Subcutaneous abdominal adipose tissue (tissue), 5 donors: ENCODE data around the gene DNAH11.
"Not testable (repeated sequence)": the region's sequence is repeated elsewhere in the genome, so short reads cannot be mapped to it uniquely, and the experiment has no call there.

Experiments
- H3K27ac ChIP-seq: one replicate; pipeline ENCODE4 v1.7.0; 2013; ENCODE audit warnings: low read depth, mild to moderate bottlenecking, inconsistent platforms, low read length, moderate library complexity
- H3K27me3 ChIP-seq, 5 donors: one replicate each; pipeline ENCODE4 v1.7.0; 2013; ENCODE audit warnings: low read length in 5 of 5, inconsistent platforms in 1 of 5; ENCODE audit not compliant: control insufficient read depth in 5 of 5, insufficient read depth in 4 of 5
- H3K36me3 ChIP-seq, 5 donors: one replicate each; pipeline ENCODE4 v1.7.0; 2013; ENCODE audit warnings: low read length in 5 of 5; ENCODE audit not compliant: control insufficient read depth in 5 of 5, insufficient read depth in 5 of 5
- H3K4me1 ChIP-seq, 5 donors: one replicate each; pipeline ENCODE4 v1.7.0; 2013; ENCODE audit warnings: low read length in 5 of 5, mild to moderate bottlenecking in 3 of 5, moderate library complexity in 1 of 5; ENCODE audit not compliant: control insufficient read depth in 5 of 5, insufficient read depth in 5 of 5
- H3K4me3 ChIP-seq, 5 donors: one replicate each; pipeline ENCODE4 v1.7.0; 2013; ENCODE audit warnings: low read length in 5 of 5, low read depth in 1 of 5
- H3K9ac ChIP-seq, 5 donors: one replicate each; pipeline ENCODE4 v1.7.0; 2013; ENCODE audit warnings: low read length in 5 of 5, mild to moderate bottlenecking in 4 of 5, moderate library complexity in 3 of 5
- H3K9me3 ChIP-seq, 5 donors: one replicate each; pipeline ENCODE4 v1.7.0; 2013; ENCODE audit warnings: low read length in 5 of 5; ENCODE audit not compliant: control insufficient read depth in 5 of 5
- donor health status: healthy.
- donor health status: healthy.
- donor health status: healthy.
- donor health status: healthy.
- donor health status: healthy.

The DNAH11 gene

GRCh38 chr7:21923658-21924057 is 380.8 kb downstream of the DNAH11 start:
- Histone ChIP-seq H3K27me3 (no peaks in the 10 kb centered on the region), H3K36me3 (peaks cover 0 to 2% (median 0%) of the 10 kb centered on the region in 5 donors), H3K9ac (no peak overlapping the region), H3K4me3 (no peak overlapping the region), H3K4me1 (peaks cover 0 to 6% (median 0%) of the 10 kb centered on the region in 5 donors), H3K9me3 (no peaks in the 10 kb centered on the region), H3K27ac (no peak overlapping the region)

- no peak overlapping the region for H3K9ac ChIP-seq
These were observed 383.6 kb downstream of the DNAH11 start for GRCh38 chr7:21926448-21926847.

GRCh38 chr7:21927693-21928092 is 384.9 kb downstream of the DNAH11 start:
- no peak overlapping the region for H3K9ac ChIP-seq
- H3K27ac ChIP-seq: no peak overlapping the region
- H3K4me3 ChIP-seq: no peak overlapping the region
- no peaks in the 10 kb centered on the region for H3K27me3 ChIP-seq
- H3K36me3 ChIP-seq: peaks cover 0 to 2% (median 0%) of the 10 kb centered on the region in 5 donors
- peaks cover 0 to 6% (median 0%) of the 10 kb centered on the region in 5 donors for H3K4me1 ChIP-seq
- H3K9me3 ChIP-seq: no peaks in the 10 kb centered on the region

More at GRCh38 chr7:21926448-21926847, 383.6 kb downstream of the DNAH11 start:
- Histone ChIP-seq H3K4me1 (peaks cover 0 to 6% (median 0%) of the 10 kb centered on the region in 5 donors), H3K36me3 (peaks cover 0 to 2% (median 0%) of the 10 kb centered on the region in 5 donors), H3K27ac (no peak overlapping the region), H3K9me3 (no peaks in the 10 kb centered on the region), H3K27me3 (no peaks in the 10 kb centered on the region), H3K4me3 (no peak overlapping the region)

GRCh38 chr7:21933293-21933692 is 390.5 kb downstream of the DNAH11 start:
- H3K36me3 ChIP-seq, H3K27me3 ChIP-seq, H3K9ac ChIP-seq, H3K4me3 ChIP-seq, H3K4me1 ChIP-seq, H3K27ac ChIP-seq, H3K9me3 ChIP-seq: not testable (repeated sequence)

GRCh38 chr7:21934808-21935207 is 392.0 kb downstream of the DNAH11 start:
- H3K27ac ChIP-seq: no peak overlapping the region
- H3K9me3 ChIP-seq: peaks cover 0 to 4% (median 0%) of the 10 kb centered on the region in 5 donors
- H3K4me3 ChIP-seq: no peak overlapping the region
- H3K4me1 ChIP-seq: peaks cover 0 to 5% (median 0%) of the 10 kb centered on the region in 5 donors
- no peaks in the 10 kb centered on the region for H3K27me3 ChIP-seq
- H3K9ac ChIP-seq: no peak overlapping the region
- peaks cover 0 to 5% (median 0%) of the 10 kb centered on the region in 5 donors for H3K36me3 ChIP-seq

GRCh38 chr7:21938463-21938862 is 395.6 kb downstream of the DNAH11 start:
- Histone ChIP-seq H3K9me3 (peaks cover 0 to 4% (median 0%) of the 10 kb centered on the region in 5 donors), H3K4me1 (peaks cover 0 to 5% (median 4%) of the 10 kb centered on the region in 5 donors), H3K27ac (no peak overlapping the region)

GRCh38 chr7:21939136-21939857 is 396.5 kb downstream of the DNAH11 start:
- no peak overlapping the region for H3K4me3 ChIP-seq
- peaks cover 0 to 5% (median 0%) of the 10 kb centered on the region in 5 donors for H3K36me3 ChIP-seq
- no peaks in the 10 kb centered on the region for H3K27me3 ChIP-seq
- H3K4me1 ChIP-seq: peaks cover 0 to 6% (median 5%) of the 10 kb centered on the region in 5 donors
- no peak overlapping the region for H3K9ac ChIP-seq
- H3K27ac ChIP-seq: no peak overlapping the region
- peaks cover 0 to 4% (median 0%) of the 10 kb centered on the region in 5 donors for H3K9me3 ChIP-seq

More at GRCh38 chr7:21938463-21938862, 395.6 kb downstream of the DNAH11 start:
- Histone ChIP-seq H3K9ac (no peak overlapping the region), H3K4me3 (no peak overlapping the region), H3K27me3 (no peaks in the 10 kb centered on the region), H3K36me3 (peaks cover 0 to 5% (median 0%) of the 10 kb centered on the region in 5 donors)

- Histone ChIP-seq H3K9me3 (peaks cover 0 to 4% (median 0%) of the 10 kb centered on the region in 5 donors), H3K4me3 (no peak overlapping the region), H3K36me3 (peaks cover 0 to 5% (median 0%) of the 10 kb centered on the region in 5 donors), H3K4me1 (peaks cover 0 to 12% (median 10%) of the 10 kb centered on the region in 5 donors), H3K9ac (no peak overlapping the region), H3K27me3 (no peaks in the 10 kb centered on the region), H3K27ac (no peak overlapping the region)
These were observed 397.1 kb downstream of the DNAH11 start for GRCh38 chr7:21939858-21940372.

- peaks cover 0 to 5% (median 0%) of the 10 kb centered on the region in 5 donors for H3K36me3 ChIP-seq
- peaks cover 0 to 27% (median 24%) of the 10 kb centered on the region in 5 donors for H3K4me1 ChIP-seq
- H3K9ac ChIP-seq: no peak overlapping the region
- no peak overlapping the region for H3K27ac ChIP-seq
- H3K9me3 ChIP-seq: peaks cover 0 to 3% (median 0%) of the 10 kb centered on the region in 5 donors
- H3K4me3 ChIP-seq: no peak overlapping the region
- no peaks in the 10 kb centered on the region for H3K27me3 ChIP-seq
These were observed 398.8 kb downstream of the DNAH11 start for GRCh38 chr7:21941611-21942141.

GRCh38 chr7:21942955-21943354 is 400.1 kb downstream of the DNAH11 start:
- Histone ChIP-seq H3K4me1 (peaks cover 0 to 35% (median 24%) of the 10 kb centered on the region in 5 donors), H3K9ac (no peak overlapping the region), H3K27me3 (no peaks in the 10 kb centered on the region), H3K4me3 (no peak overlapping the region), H3K27ac (no peak overlapping the region), H3K36me3 (peaks cover 0 to 5% (median 0%) of the 10 kb centered on the region in 5 donors), H3K9me3 (no peaks in the 10 kb centered on the region)
